Measurements from ENCODE around the gene KDM1B.

- TF ChIP-seq BCLAF1 (IDR thresholded peaks at IDR 0.05; ENCODE audit: borderline replicate concordance in 1 of 2, control insufficient read depth in 1 of 2, low read depth in 2 of 2, low read length in 1 of 2) (no peak), ZBTB5 (IDR thresholded peaks at IDR 0.05) (no peak), CREB1 (IDR thresholded peaks at IDR 0.05) (no peak), CREB1 (CRISPR knock-in tag; IDR thresholded peaks at IDR 0.05) (no peak), CTCF (IDR thresholded peaks at IDR 0.05 in 2 of 3, conservative IDR thresholded peaks at IDR 0.05 in 1 of 3; ENCODE audit: insufficient read depth in 2 of 3, low read depth in 1 of 3, low read length in 3 of 3) (no peak), CHD2 (IDR thresholded peaks at IDR 0.05; ENCODE audit: low read depth, low read length) (no peak), THAP7 (CRISPR knock-in tag; IDR thresholded peaks at IDR 0.05) (no peak), ZBTB11 (CRISPR knock-in tag; IDR thresholded peaks at IDR 0.05) (no peak)
Observed at GRCh38 chr6:18243302-18243893, 88.2 kb downstream of the KDM1B start.

Data from K562 (cell line).